BJ (cell line): ENCODE data around the gene POLQ. TPM values are rescaled to one million over a fixed set of nuclear protein-coding genes. Genes with fewer than 3 reads are reported as not detected.

Experiments
- CTCF ChIA-PET: fragments of 350-600 bp; formaldehyde crosslinking; extraction: SDS; loops from one replicate; lab custom pipeline; 2021; ENCODE audit warnings: antibody characterized with exemption, inconsistent platforms; lab: Yijun Ruan, JAX
- POLR2A ChIA-PET: fragments of 300-600 bp; sonication (Branson Sonifier 250); formaldehyde crosslinking; extraction: SDS; loops from one replicate; lab custom pipeline; 2021; ENCODE audit warnings: antibody characterized with exemption; lab: Charles Lee
- DNase-seq: peaks from one replicate; pipeline ENCODE4 v3.0.0-alpha.2; 2011; ENCODE audit warnings: low read depth
- H3K27me3 ChIP-seq: 2 replicates; pipeline ENCODE4 v1.6.0; 2011; ENCODE audit warnings: low read length; ENCODE audit not compliant: control insufficient read depth, insufficient read depth
- H3K36me3 ChIP-seq: 2 replicates; pipeline ENCODE4 v1.5.1; 2011; ENCODE audit warnings: low read length; ENCODE audit not compliant: control insufficient read depth, insufficient read depth
- H3K4me3 ChIP-seq: 2 replicates; pipeline ENCODE4 v1.5.1; 2011; ENCODE audit warnings: low read depth, mild to moderate bottlenecking, control low read depth, low read length
- polyA plus RNA-seq: library from polyadenylated mRNA; depleted of rRNA; stranded (reverse); fragments of >200 nt; gene quantifications from 2 replicates; pipeline ENCODE4 v1.2.3, GENCODE V29; 2011
- TF ChIP-seq, protein P1 (sequence below): IDR thresholded peaks from 2 replicates; pipeline ENCODE4 v1.5.1; 2011; ENCODE audit warnings: low read depth, mild to moderate bottlenecking, control low read depth, inconsistent platforms, low read length, moderate library complexity; ENCODE audit not compliant: insufficient read depth

The POLQ gene
- polyA plus RNA-seq, 1 experiment: 1.0 TPM

DNA sequence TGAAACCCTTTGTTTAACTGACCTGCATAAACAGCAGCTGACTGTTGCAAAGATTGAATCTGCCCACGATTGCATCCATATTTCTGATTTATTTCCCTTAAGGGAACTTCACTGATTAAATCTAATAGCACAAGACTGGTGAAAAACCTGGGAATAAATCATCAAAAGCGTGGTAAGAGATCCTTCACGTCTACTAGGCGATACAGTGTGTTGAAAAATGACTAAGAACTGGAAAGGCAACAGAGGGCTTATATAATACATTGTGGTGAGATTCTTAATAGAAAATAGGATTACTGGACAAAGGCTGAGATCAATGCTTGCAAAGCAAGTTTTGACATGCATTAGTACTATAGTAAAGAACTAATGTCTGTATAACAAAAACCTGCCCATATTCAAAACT lies 49.0 kb downstream of the POLQ start:
- ChIA-PET POLR2A (no interaction called here), CTCF (no interaction called here)
- Histone ChIP-seq H3K27me3 (no peaks in the 10 kb centered on the region), H3K4me3 (no peak overlapping the region), H3K36me3 (no peaks in the 10 kb centered on the region)
- DNase-seq: no peak
- TF ChIP-seq, protein P1, sequence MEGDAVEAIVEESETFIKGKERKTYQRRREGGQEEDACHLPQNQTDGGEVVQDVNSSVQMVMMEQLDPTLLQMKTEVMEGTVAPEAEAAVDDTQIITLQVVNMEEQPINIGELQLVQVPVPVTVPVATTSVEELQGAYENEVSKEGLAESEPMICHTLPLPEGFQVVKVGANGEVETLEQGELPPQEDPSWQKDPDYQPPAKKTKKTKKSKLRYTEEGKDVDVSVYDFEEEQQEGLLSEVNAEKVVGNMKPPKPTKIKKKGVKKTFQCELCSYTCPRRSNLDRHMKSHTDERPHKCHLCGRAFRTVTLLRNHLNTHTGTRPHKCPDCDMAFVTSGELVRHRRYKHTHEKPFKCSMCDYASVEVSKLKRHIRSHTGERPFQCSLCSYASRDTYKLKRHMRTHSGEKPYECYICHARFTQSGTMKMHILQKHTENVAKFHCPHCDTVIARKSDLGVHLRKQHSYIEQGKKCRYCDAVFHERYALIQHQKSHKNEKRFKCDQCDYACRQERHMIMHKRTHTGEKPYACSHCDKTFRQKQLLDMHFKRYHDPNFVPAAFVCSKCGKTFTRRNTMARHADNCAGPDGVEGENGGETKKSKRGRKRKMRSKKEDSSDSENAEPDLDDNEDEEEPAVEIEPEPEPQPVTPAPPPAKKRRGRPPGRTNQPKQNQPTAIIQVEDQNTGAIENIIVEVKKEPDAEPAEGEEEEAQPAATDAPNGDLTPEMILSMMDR: no peak

DNA sequence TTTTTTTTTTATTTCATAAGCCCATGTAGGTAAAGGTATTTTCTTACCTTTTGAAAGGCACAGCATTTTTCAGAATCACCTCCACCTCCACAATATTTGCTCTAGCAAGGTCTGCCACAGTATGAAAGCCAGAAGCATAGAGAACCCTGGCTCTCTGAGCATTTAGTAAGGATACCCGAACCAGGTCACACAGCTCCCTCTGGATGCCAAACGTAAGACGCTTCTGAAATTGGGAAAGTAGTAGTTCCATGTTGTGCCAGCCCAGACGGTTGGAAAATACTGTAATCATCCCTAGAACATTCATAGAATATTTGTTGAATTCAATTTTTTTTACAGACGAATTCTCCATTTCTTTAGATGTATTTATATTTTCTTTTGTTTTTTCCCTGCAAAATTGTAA lies 52.4 kb downstream of the POLQ start:
- Histone ChIP-seq H3K36me3 (no peaks in the 10 kb centered on the region), H3K27me3 (no peaks in the 10 kb centered on the region), H3K4me3 (no peak overlapping the region)
- CTCF ChIA-PET: interaction anchor here (0.9 kb wide), 1 partner anchor 18 kb away, joined by 3 read pairs; no protein-coding TSS in a partner anchor
- TF ChIP-seq, protein P1: no peak
- POLR2A ChIA-PET: no interaction called here
- no peak for DNase-seq

DNA sequence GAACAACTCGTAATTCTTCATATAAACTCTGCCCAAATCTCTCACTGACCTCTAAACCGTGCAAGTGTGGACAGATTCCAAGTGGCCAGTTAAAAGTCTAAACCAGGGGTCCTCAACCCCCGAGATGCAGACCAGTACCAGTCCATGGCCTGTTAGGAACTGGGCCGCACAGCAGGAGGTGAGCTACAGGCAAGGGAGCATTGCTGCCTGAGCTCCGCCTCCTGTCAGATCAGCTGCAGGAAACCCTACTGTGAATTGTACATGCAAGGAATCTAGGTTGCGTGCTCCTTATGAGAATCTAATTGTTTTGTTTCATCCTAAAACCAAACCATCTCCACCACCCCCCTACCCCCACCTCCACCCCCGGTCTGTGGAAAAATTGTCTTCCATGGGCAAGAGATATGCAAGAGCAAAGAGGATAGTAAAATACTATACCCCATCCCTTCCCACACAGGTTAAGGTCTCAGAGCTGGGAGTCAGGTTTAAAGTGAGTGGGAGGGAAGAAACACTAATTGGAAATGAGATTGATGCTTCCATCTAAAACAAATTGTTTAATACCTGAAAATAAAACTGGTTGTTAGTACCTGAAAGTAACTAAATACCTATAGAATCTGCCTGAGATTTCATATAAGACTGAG lies 54.0 kb downstream of the POLQ start:
- POLR2A ChIA-PET: no interaction called here
- TF ChIP-seq, protein P1: no peak
- Histone ChIP-seq H3K4me3 (no peak overlapping the region), H3K36me3 (no peaks in the 10 kb centered on the region), H3K27me3 (no peaks in the 10 kb centered on the region)
- CTCF ChIA-PET: interaction anchor here (0.9 to 1.5 kb wide), 2 partner anchors 10 to 36 kb away, joined by 3 read pairs; no protein-coding TSS in a partner anchor
- no peak for DNase-seq

DNA sequence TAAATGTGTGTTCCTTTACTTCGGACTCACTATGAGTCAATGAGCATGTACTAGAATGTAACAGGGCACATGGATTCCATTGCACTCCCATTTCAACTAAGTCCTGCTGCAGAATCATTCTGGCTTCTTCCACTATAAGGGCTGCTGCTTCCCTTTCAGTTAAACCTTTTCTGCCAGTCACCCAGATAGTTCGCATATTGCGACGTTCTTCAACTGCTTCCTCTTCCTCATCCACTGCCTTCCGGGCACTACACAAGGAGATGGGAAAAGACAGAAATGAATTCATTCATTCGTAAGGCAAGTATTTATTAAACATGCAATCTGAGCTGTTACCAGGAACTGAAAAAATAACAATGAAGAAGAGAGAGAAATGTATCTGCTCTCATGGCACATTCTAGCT lies 55.6 kb downstream of the POLQ start:
- H3K4me3 ChIP-seq: no peak overlapping the region
- H3K27me3 ChIP-seq: no peaks in the 10 kb centered on the region
- TF ChIP-seq, protein P1: no peak
- H3K36me3 ChIP-seq: no peaks in the 10 kb centered on the region
- no peak for DNase-seq
- ChIA-PET POLR2A (no interaction called here), CTCF (no interaction called here)

DNA sequence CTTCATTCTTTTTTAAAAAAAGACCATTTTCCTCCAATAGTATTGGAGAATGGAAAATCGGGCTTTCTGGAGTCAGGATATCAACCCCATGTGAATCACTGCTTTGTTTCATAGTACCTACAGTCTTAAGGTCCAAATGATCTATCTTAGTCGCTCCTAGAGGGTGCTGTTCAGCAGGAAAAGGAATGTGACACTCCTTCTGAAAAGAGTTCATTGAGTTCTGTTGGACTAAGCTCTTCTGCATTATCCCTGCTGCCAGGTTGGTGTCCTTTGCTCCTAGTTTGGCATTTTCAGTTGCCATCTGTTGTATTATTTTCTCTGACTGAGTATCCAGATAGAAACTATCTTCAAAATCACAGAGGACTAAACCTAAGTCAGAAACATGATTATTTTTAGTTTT lies 57.2 kb downstream of the POLQ start:
- POLR2A ChIA-PET: no interaction called here
- H3K36me3 ChIP-seq: no peaks in the 10 kb centered on the region
- DNase-seq: no peak
- TF ChIP-seq, protein P1: 0 out of 2 replicates have a peak, but pooled peaks have one; percentile 13
- H3K4me3 ChIP-seq: no peak overlapping the region
- no peaks in the 10 kb centered on the region for H3K27me3 ChIP-seq
- CTCF ChIA-PET: no interaction called here
